GM19395 (cell line): Measurements from ENCODE around the gene C3orf33.

Experiments used
- ATAC-seq: cut with Tn5 transposase; IDR thresholded peaks from one replicate; pipeline ENCODE4 v1.9.1; 2021; ENCODE audit warnings: mild to moderate bottlenecking, moderate library complexity; ENCODE audit not compliant: unreplicated experiment

Gene C3orf33

DNA sequence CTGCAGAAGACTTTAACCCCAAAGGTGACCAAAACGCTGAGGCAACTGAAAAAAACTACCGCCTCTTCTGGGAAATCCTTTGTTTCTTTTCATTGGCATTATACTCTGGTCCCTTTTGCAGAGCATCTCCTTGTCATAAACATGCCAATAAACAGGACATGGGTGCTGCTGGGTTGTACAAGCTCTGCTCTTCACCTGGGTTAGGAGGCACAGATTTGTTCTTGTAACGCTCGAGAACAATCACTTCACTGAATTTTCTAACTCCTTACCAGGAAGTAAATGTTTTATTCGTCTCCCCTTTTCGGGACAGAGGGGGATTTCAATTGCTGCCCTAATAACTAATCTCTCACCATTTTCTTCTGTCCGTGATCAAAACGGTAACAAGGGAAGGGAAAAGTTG lies 62.5 kb downstream of the C3orf33 start:
- no peak for ATAC-seq

DNA sequence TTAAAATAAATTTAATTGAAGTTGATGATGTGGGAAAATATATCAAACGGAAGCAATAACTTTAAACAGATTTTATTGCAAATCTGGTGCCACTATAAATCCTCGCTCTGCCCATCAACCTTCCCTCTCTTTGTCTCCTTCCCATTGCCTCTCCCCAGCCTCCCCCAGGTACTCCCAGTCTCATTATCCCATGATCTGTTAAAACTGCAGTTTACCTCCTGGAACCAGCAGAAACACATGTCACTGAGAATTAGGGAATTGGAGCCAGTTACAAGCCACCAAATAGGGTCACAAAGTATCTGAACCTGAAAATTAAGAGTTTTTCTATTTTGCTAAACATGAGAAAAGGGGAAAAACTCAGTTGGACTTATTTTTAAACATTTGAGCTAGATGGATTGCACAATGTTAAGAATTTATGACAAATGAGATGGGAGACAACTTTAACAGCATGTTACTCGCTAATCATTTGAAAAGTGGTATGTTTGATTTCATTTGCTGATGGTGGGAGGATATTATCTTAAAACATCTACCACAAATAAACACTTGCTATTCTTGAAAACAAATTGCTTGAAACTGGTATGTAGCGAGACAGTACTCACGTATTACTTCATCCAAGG lies 63.6 kb downstream of the C3orf33 start:
- ATAC-seq = no peak

- no peak for ATAC-seq
Observed at GRCh38 chr3:155741603-155742002, 64.5 kb downstream of the C3orf33 start.

GRCh38 chr3:155741101-155741500 lies 65.0 kb downstream of the C3orf33 start:
- no peak for ATAC-seq

DNA sequence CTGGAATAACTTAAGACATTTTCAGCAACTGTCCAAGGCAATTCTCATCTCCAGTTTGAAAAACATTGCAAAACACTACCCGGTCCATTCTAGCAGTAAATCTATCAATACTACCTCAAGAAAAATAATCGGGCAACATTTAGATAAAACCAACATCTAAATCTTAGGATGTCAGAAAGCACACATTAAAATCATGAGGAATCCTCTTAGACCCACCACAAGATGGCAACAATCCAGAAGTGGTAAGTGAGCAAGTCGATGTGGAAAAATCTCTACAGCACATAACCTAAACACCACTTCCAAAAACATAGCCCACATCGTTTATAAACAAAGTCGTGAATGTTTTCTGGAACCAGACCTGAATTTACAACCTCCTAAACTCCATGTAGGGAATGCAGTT lies 66.9 kb downstream of the C3orf33 start:
- no peak for ATAC-seq

- no peak for ATAC-seq
Observed at GRCh38 chr3:155738580-155739076, 67.5 kb downstream of the C3orf33 start.

GRCh38 chr3:155737844-155738460 lies 68.1 kb downstream of the C3orf33 start:
- ATAC-seq = peak; percentile 96

- ATAC-seq = no peak
Observed at GRCh38 chr3:155736381-155736780, 69.7 kb downstream of the C3orf33 start.

DNA sequence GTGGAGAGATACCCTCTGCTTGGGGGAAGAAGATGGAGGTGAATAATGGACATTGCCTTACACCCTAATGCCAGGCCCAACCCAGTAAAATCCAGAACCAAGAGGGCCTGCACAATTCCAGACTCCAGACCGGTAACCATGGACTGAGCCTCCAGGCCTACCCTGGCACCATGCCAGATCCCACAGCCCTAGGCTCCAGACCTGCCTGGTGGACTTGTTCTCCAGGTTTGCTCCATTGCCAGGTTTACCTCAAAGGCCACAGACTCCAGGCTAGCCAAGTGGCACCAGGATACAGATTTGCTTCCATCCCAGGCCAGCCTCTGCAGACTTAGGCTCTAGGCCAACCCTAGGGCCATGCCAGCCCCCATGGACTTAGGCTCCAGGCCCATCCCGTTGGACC lies 75.2 kb downstream of the C3orf33 start:
- no peak for ATAC-seq

GRCh38 chr3:155727836-155728235 lies 78.2 kb downstream of the C3orf33 start:
- no peak for ATAC-seq

DNA sequence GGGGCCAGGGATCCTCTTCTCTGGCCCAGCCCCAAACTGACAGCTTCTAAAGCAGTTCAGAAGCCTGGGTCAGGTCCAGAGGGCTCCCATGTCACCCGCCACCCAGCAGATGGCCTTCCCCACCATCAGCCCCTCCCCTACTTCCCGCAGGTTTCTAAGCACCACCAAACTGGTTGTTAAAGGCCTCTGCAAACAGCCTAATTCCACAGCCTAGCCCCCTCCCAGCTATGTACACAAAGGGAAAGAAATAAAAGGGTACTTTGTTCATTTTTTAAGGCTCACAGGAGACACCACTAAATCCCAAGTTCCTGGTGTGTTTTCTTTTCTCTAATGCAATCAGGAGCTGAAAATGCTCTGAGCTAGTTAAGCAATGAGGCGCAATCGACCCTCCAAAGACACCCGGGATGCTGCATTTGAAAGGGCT lies 91.8 kb downstream of the C3orf33 start:
- no peak for ATAC-seq
